Neural cell (in vitro differentiated cells): ENCODE results near the gene KLHL22. TPM values are rescaled to one million over a fixed set of nuclear protein-coding genes. Genes with fewer than 3 reads are reported as not detected.

Experiments used
- H2AFZ ChIP-seq: fragments of 200-600, 300-800 bp; sonication (generic), shearing (Covaris generic); 2 replicates; pipeline ENCODE4 v1.6.0; 2014; ENCODE audit warnings: low read depth, mild to moderate bottlenecking, antibody characterized with exemption, low read length, moderate library complexity
- H3F3A ChIP-seq: fragments of 200-600 bp; shearing (Covaris generic); 2 replicates; pipeline ENCODE4 v1.6.1; 2016; ENCODE audit warnings: mild to moderate bottlenecking, moderate library complexity, mixed read lengths, antibody characterized with exemption, low read length; ENCODE audit not compliant: insufficient read depth, poor library complexity, severe bottlenecking
- H3K27ac ChIP-seq: fragments of 200-600, 300-800 bp; sonication (generic), shearing (Covaris generic); 2 replicates; pipeline ENCODE4 v1.5.1; 2014; ENCODE audit warnings: mild to moderate bottlenecking, low read length, moderate library complexity
- H3K27me3 ChIP-seq: fragments of 300-800, 200-600 bp; sonication (generic), shearing (Covaris generic); 2 replicates; pipeline ENCODE4 v1.6.0; 2014; ENCODE audit warnings: mild to moderate bottlenecking, low read depth, low read length, moderate library complexity; ENCODE audit not compliant: insufficient read depth
- H3K36me3 ChIP-seq: fragments of 300-800, 200-600 bp; sonication (generic), shearing (Covaris generic); 2 replicates; pipeline ENCODE4 v1.5.1; 2014; ENCODE audit warnings: mild to moderate bottlenecking, antibody characterized with exemption, low read length, moderate library complexity; ENCODE audit not compliant: insufficient read depth
- H3K4me2 ChIP-seq: fragments of 300-800, 200-600 bp; sonication (generic), shearing (Covaris generic); 2 replicates; pipeline ENCODE4 v1.6.0; 2014; ENCODE audit warnings: mild to moderate bottlenecking, low read length
- H3K4me3 ChIP-seq: fragments of 300-800, 200-600 bp; sonication (generic), shearing (Covaris generic); 2 replicates; pipeline ENCODE4 v1.5.1; 2014; ENCODE audit warnings: mild to moderate bottlenecking, low read length, moderate library complexity
- H3K79me2 ChIP-seq: fragments of 200-600 bp; shearing (Covaris generic); replicated peaks from 2 replicates; pipeline ENCODE4 v1.6.0; 2014; ENCODE audit warnings: mild to moderate bottlenecking, low read length, moderate library complexity; ENCODE audit not compliant: insufficient read depth
- H3K9ac ChIP-seq: fragments of 300-800, 200-600 bp; sonication (generic), shearing (Covaris generic); 2 replicates; pipeline ENCODE4 v1.6.1; 2016; ENCODE audit warnings: mild to moderate bottlenecking, low read length, mixed read lengths
- H3K9me2 ChIP-seq: fragments of 200-600 bp; shearing (Covaris generic); 2 replicates; pipeline ENCODE4 v1.6.1; 2016; ENCODE audit warnings: mild to moderate bottlenecking, low read length, mixed read lengths; ENCODE audit not compliant: insufficient read depth
- H3K9me3 ChIP-seq: fragments of 200-600, 300-800 bp; sonication (generic), shearing (Covaris generic); 2 replicates; pipeline ENCODE4 v1.6.1; 2016; ENCODE audit warnings: mild to moderate bottlenecking, mixed run types, low read length, moderate library complexity, mixed read lengths
- H4K20me1 ChIP-seq: fragments of 200-600 bp; shearing (Covaris generic); 2 replicates; pipeline ENCODE4 v1.6.1; 2016; ENCODE audit warnings: mild to moderate bottlenecking, mixed run types; ENCODE audit not compliant: insufficient read depth
- EP300 ChIP-seq: fragments of 450-650 bp; conservative IDR thresholded peaks from 2 replicates; pipeline ENCODE4 v1.6.1; 2014; ENCODE audit warnings: antibody characterized with exemption, mild to moderate bottlenecking, moderate library complexity; ENCODE audit not compliant: poor library complexity, severe bottlenecking
- EZH2 ChIP-seq: fragments of 200-600, 300-800 bp; shearing (Covaris generic), sonication (generic); IDR thresholded peaks from 2 replicates; pipeline ENCODE4 v1.6.1; 2014; ENCODE audit warnings: antibody characterized with exemption, low read length, borderline replicate concordance, mild to moderate bottlenecking; ENCODE audit not compliant: insufficient read depth, poor library complexity, severe bottlenecking
- MXI1 ChIP-seq: fragments of 450-650 bp; conservative IDR thresholded peaks from 2 replicates; pipeline ENCODE4 v1.6.1; 2014; ENCODE audit warnings: antibody characterized with exemption, mild to moderate bottlenecking; ENCODE audit not compliant: poor library complexity, severe bottlenecking
- POLR2AphosphoS5 ChIP-seq: IDR thresholded peaks from 2 replicates; pipeline ENCODE4 v1.6.1; 2012
- RAD21 ChIP-seq: fragments of 450-650 bp; conservative IDR thresholded peaks from 2 replicates; pipeline ENCODE4 v1.6.1; 2014; ENCODE audit warnings: antibody characterized with exemption, mild to moderate bottlenecking, moderate library complexity
- SMC3 ChIP-seq: fragments of 450-650 bp; conservative IDR thresholded peaks from 2 replicates; pipeline ENCODE4 v1.6.1; 2014; ENCODE audit warnings: antibody characterized with exemption, mild to moderate bottlenecking, moderate library complexity; ENCODE audit not compliant: poor library complexity
- TAF1 ChIP-seq: IDR thresholded peaks from 2 replicates; pipeline ENCODE4 v1.6.1; 2012; ENCODE audit warnings: low read depth
- polyA plus RNA-seq: library from polyadenylated mRNA; depleted of rRNA; stranded (reverse); fragments of >200 nt; gene quantifications from 2 replicates; pipeline ENCODE4 v1.2.3, GENCODE V29; 2014
- TF ChIP-seq, protein P1 (sequence below): IDR thresholded peaks from 2 replicates; pipeline ENCODE4 v1.6.1; 2012; ENCODE audit warnings: borderline replicate concordance
- TF ChIP-seq, protein P2 (sequence below): fragments of 450-650 bp; IDR thresholded peaks from 2 replicates; pipeline ENCODE4 v1.5.1; 2014; ENCODE audit warnings: antibody characterized with exemption, mild to moderate bottlenecking, moderate library complexity; ENCODE audit not compliant: poor library complexity, severe bottlenecking

Gene KLHL22
- polyA plus RNA-seq, 1 donor from 2014 or later = 59.5 TPM

DNA sequence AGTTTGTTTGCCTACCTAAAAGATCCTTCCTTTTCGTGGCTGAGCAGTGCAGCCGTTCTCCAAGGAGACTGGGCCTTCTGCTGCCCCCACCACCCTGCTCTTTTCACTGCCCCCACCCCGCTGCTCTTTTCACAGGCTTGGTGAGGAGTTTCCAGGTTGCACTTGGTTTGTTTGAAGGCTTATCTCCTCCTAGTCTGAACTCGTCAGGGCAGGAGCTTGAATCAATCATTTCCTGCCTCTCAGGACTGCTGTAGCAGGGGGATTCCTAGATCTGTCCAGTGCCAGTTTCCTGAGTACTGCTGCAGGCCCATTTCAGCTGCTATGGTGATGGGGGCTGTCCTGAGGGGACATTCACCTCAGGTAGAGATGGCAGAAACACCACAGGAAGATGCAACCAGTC, 21.8 kb upstream of the KLHL22 start:
- H3K27ac ChIP-seq = no peak overlapping the region
- no peaks in the 10 kb centered on the region for H3K9me3 ChIP-seq
- H4K20me1 ChIP-seq = no peaks in the 10 kb centered on the region
- TF ChIP-seq, protein P1, sequence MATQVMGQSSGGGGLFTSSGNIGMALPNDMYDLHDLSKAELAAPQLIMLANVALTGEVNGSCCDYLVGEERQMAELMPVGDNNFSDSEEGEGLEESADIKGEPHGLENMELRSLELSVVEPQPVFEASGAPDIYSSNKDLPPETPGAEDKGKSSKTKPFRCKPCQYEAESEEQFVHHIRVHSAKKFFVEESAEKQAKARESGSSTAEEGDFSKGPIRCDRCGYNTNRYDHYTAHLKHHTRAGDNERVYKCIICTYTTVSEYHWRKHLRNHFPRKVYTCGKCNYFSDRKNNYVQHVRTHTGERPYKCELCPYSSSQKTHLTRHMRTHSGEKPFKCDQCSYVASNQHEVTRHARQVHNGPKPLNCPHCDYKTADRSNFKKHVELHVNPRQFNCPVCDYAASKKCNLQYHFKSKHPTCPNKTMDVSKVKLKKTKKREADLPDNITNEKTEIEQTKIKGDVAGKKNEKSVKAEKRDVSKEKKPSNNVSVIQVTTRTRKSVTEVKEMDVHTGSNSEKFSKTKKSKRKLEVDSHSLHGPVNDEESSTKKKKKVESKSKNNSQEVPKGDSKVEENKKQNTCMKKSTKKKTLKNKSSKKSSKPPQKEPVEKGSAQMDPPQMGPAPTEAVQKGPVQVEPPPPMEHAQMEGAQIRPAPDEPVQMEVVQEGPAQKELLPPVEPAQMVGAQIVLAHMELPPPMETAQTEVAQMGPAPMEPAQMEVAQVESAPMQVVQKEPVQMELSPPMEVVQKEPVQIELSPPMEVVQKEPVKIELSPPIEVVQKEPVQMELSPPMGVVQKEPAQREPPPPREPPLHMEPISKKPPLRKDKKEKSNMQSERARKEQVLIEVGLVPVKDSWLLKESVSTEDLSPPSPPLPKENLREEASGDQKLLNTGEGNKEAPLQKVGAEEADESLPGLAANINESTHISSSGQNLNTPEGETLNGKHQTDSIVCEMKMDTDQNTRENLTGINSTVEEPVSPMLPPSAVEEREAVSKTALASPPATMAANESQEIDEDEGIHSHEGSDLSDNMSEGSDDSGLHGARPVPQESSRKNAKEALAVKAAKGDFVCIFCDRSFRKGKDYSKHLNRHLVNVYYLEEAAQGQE = no peak
- no peak for TF ChIP-seq MXI1
- no peak for TF ChIP-seq POLR2AphosphoS5
- TF ChIP-seq, protein P2, sequence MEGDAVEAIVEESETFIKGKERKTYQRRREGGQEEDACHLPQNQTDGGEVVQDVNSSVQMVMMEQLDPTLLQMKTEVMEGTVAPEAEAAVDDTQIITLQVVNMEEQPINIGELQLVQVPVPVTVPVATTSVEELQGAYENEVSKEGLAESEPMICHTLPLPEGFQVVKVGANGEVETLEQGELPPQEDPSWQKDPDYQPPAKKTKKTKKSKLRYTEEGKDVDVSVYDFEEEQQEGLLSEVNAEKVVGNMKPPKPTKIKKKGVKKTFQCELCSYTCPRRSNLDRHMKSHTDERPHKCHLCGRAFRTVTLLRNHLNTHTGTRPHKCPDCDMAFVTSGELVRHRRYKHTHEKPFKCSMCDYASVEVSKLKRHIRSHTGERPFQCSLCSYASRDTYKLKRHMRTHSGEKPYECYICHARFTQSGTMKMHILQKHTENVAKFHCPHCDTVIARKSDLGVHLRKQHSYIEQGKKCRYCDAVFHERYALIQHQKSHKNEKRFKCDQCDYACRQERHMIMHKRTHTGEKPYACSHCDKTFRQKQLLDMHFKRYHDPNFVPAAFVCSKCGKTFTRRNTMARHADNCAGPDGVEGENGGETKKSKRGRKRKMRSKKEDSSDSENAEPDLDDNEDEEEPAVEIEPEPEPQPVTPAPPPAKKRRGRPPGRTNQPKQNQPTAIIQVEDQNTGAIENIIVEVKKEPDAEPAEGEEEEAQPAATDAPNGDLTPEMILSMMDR = no peak
- no peak for TF ChIP-seq SMC3
- TF ChIP-seq EP300 = no peak
- TF ChIP-seq TAF1 = no peak
- TF ChIP-seq EZH2 = no peak
- TF ChIP-seq RAD21 = no peak
- no peaks in the 10 kb centered on the region for H3F3A ChIP-seq
- no peaks in the 10 kb centered on the region for H3K27me3 ChIP-seq
- no peaks in the 10 kb centered on the region for H3K9me2 ChIP-seq
- H3K36me3 ChIP-seq = no peaks in the 10 kb centered on the region
- no peak overlapping the region for H2AFZ ChIP-seq
- no peak overlapping the region for H3K4me3 ChIP-seq
- no peak overlapping the region for H3K4me2 ChIP-seq
- no peak overlapping the region for H3K9ac ChIP-seq
- H3K79me2 ChIP-seq = peaks cover 21% of the 10 kb centered on the region

DNA sequence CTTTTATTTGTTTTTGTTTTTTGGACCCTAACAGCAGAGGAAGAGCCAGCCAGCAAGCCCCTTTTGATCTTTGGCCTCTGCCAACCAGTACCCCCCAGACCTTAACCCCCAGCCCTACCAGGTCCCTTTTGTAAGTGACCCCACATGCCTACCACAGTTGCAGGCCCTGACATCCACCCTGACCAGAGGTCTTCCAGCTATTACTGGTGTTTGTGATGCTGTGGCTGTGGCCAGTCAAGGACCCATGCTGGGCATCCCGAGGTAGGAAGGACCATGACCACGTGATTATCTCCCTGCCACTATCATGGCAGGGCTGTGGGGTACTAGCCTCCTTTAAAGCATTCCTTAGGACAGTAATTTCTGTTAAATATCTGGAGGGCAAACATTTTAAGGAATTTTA, 20.8 kb upstream of the KLHL22 start:
- Histone ChIP-seq H4K20me1 (no peaks in the 10 kb centered on the region), H3K4me3 (no peak overlapping the region)
- TF ChIP-seq RAD21 (no peak), SMC3 (no peak), POLR2AphosphoS5 (no peak), EP300 (no peak), EZH2 (no peak), TAF1 (no peak), MXI1 (no peak)
- TF ChIP-seq, protein P1 = no peak
- TF ChIP-seq, protein P2 = no peak

More for the DNA sequence above, 20.8 kb upstream of the KLHL22 start:
- Histone ChIP-seq H3K9ac (no peak overlapping the region), H3K27ac (no peak overlapping the region), H3K9me2 (no peaks in the 10 kb centered on the region), H3K4me2 (no peak overlapping the region), H3F3A (no peaks in the 10 kb centered on the region), H3K27me3 (no peaks in the 10 kb centered on the region), H3K79me2 (peaks cover 30% of the 10 kb centered on the region), H2AFZ (no peak overlapping the region), H3K36me3 (no peaks in the 10 kb centered on the region), H3K9me3 (no peaks in the 10 kb centered on the region)
